DMS53 (cell line): ENCODE results near the gene FAM72D.
"Not testable (repeated sequence)": the region's sequence is repeated elsewhere in the genome, so short reads cannot be mapped to it uniquely, and the experiment has no call there.

ENCODE experiments used
- DNase-seq: peaks from one replicate; lab custom pipeline; 2025; lab: John Stamatoyannopoulos, UW

FAM72D gene

DNA sequence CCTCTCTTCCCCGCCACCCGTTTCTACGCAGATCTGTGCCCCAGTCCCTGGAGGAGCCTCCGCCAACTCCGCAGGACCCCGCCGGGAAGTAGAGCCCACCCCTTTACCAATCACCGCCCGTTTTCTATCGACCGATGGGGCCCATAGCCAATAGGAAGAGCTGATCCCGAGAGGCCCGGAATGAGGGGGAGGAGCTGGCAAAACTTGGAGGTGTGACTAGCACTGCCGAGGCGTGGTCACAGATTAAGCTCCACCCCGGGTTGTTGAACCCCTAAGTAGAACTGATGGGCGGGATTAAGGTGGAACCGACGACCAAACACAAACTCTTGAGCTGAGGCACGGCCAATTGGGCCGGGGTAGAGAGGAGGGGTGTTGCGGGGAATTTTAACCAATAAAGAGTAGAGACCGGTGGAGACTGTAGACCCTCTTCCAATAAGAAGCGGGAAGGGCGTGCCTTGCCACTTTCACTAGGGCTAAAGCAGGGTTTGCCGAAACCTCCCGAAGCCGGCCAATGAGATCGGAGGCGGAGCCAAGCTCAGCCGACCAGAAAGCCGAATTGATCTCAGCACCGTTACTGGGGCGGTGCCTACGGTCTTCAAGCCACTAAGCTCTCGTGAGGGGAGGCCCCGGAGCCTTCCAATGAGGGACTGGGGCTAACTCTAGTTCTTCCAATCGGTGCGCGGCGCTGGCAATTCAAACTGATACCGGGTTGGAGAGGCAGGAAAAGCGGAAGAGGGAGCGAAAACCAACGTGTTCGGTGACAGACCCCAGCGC is at the start of gene FAM72D, which contains the start of gene SRGAP2B:
FAM72D (plus strand) TSS at position 691 of the 774 bp plus-strand sequence. CDS start 874 bp downstream, outside the sequence.
SRGAP2B (minus strand) TSS at position 45 of the 774 bp plus-strand sequence. CDS start 2,427 bp downstream, outside the sequence.
- DNase-seq, result not testable (repeated sequence)

DNA sequence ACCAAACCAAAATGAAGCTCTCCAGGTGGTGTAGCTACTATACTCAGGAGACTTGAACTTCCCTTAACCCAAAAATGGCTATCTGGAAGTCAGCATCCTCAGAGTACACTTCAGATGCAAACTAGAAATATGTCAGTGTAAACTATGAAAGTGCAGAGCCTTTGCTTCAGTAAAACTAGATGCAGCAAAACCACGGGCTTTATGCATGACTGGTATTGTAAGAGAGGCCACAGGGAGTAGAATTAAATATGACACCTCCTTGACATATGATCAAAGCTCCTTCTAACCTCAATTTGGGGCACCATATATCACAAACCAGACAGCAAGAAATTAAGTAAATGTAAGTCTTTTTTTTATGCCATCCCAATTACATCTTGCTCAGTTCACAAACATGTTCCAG is 48.2 kb upstream of the FAM72D start:
- not testable (repeated sequence) for DNase-seq

DNA sequence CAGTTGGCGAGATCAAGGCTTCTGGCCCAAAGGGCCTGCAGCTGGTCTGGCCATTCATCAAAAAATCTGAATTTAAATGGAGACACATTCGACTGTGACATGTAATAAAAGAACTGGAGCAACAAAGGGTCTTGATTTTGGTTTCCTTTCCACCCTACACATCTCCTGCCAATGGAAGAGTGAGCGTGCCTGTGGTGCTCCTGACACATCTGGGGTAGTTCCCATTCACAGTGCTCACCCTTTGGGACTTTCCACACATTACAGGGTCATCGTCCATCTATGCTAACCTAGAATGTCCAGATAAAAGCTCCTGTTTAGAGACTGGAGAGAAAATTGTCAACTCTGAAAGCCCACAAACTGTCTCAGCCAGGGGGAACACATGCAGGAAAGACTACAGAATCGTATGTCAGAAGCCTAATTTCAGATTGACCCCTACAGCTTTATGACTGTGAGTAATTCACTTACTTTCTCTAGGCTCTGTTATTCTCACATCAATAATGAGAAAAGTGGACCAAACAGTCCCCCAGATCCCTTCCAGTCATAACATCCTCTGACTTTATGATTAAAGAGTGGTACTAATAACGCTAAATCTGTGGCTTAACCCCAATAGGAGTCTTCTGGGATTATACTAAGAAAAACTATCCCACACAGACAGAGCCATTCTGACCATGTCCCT is 47.5 kb upstream of the FAM72D start:
- DNase-seq, result not testable (repeated sequence)

GRCh38 chr1:145052019-145052776 is 43.6 kb upstream of the FAM72D start:
- not testable (repeated sequence) for DNase-seq

GRCh38 chr1:145053428-145053827 is 42.3 kb upstream of the FAM72D start:
- not testable (repeated sequence) for DNase-seq

GRCh38 chr1:145055217-145055760 is 40.5 kb upstream of the FAM72D start:
- DNase-seq, result not testable (repeated sequence)

- not testable (repeated sequence) for DNase-seq
Observed at GRCh38 chr1:145058184-145058583, 37.6 kb upstream of the FAM72D start.

- not testable (repeated sequence) for DNase-seq
Observed at GRCh38 chr1:145063285-145063684, 32.5 kb upstream of the FAM72D start.

DNA sequence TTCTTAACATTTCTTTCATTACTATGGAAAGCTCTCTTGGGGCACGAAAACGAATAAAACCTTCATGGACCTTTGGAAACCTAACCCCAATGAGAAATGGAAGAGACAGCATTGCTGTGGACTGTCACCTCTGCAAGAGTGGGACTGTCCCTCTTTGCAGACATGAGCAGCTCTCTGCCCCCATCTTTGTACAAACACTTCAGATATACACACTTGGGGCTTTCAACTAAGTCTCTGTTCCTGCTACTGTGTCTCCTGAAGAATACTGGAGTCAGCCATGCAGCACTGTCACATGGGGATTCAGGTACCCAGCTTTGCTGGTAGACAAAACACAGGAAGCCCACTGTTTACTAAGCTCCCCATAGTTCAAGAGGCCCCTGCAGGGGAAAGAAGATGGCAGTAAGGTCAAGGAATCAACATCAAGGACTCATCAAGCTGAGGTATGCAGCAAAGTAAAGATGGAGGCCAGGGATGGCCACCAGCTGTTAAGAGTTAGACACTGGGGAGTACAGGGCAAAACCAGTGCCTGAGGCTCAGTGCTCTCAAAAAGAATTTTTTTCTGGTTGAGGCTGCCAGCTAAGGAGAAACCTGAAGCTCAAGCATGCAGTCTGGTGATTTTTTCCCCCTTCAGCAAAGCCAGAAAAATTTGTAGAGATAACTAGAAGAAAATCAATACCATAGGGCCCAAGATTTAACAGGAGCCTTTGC is 31.7 kb upstream of the FAM72D start:
- not testable (repeated sequence) for DNase-seq

- DNase-seq, result not testable (repeated sequence)
Observed at GRCh38 chr1:145065194-145065826, 30.5 kb upstream of the FAM72D start.

DNA sequence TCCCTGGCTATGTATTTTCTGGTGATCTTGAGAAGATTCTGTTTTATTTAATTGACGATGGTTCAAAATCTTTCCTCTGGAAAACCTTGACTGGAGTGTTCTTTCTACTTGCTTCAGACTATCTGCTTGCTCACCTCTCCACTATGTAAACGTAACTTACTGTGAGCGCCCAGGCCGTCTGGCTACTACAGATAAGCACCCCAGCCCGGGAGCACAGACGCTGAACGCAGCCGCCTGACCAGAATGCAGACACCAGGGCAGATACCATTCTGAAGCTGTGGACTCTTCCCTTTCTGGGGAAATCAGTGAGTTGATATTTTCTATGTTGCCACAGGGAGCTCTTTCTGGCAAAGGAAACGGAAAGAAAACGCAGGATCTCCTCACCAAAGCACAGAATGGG is 29.3 kb upstream of the FAM72D start:
- not testable (repeated sequence) for DNase-seq

- not testable (repeated sequence) for DNase-seq
Observed at GRCh38 chr1:145071569-145071968, 24.2 kb upstream of the FAM72D start.

- DNase-seq, result not testable (repeated sequence)
Observed at GRCh38 chr1:145074021-145074559, 21.7 kb upstream of the FAM72D start.

DNA sequence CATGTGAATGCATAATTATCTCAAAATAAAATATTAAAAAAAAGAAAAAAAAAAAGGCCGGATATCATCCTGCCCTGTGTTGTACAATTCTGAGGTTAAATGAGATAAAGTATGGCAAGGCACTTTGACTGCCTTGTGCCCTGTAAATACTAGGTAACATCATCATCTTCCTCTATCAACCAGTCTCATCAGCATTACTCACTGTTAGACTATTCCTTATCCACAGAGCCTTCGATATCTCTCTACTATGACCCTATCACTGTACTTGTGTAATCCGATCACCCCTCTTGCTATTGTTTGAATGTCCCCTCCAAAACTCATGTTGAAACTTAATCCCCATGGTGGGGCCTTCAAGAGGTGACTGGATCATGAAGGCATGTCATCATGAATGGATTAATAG is 18.9 kb upstream of the FAM72D start:
- not testable (repeated sequence) for DNase-seq

- DNase-seq, result not testable (repeated sequence)
Observed at GRCh38 chr1:145077872-145078786, 17.6 kb upstream of the FAM72D start.

DNA sequence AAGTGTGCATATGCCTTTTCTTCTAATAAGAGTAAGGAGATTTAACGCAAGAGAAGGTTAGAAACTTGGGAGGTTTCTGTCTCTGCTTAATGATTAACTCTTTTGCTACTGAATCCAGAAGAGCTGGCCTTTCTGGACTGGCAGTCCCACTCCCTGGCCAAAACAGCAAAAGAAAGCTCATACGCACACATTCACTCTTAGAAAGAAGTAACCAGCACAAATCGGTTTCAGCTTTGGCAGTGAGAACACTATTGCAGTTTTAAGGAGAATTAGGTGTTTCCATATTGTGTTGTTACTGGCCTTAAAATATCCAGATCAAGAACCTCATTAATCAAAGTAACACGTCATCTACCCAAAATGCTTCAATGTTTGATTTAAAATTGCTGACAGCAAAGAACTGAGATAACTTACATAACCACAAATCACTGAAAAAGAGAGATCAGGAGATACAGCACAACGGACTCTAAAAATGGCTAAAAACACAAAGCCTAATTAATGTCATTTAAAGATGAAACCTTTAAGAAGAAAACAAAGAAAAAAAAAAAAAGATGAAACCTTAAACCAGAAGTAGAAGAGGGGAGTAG is 16.9 kb upstream of the FAM72D start:
- not testable (repeated sequence) for DNase-seq

DNA sequence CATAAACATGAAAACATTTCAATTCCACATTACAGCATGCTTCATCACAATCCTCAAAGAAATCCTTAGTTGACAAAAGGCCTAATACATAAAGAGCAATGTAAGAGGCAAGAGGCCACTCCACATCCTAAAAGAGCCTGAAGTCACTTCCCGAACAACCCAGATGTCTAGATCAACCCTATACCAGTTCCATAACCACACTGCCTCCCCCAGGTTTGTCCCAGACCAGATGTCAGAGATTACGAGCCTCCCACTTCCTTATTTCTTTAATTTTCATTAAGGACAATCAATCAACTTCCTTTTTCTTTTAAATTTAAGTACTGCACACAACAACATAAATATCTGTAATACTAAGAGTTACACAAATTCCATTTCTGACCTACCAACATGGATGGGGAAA is 16.0 kb upstream of the FAM72D start:
- DNase-seq, result not testable (repeated sequence)

DNA sequence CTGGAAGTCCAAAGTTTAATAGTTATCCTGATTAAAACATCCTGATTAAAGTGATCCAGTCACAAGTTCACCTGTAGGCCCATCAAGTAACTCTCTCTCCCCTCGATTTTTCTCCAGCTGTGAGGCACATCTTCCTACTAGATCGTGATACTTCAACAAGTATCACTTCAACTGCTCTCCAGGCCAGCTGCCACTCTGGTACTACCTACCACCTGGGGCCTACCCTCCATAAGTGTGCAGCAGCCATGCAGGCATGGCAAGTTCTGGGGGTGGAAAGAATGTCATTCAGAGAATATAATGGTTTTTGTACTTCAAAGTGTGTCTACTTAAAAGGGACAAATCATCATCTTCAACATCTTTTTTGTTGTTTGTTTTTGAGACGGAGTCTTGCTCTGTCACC is 15.6 kb upstream of the FAM72D start:
- not testable (repeated sequence) for DNase-seq
